PC-3 (cell line): ENCODE measurements around the gene BCL2L13.

Experiments used
- EZH2 ChIP-seq: fragments of 300-600 bp; sonication (generic); IDR thresholded peaks from one replicate; pipeline ENCODE4 v1.6.1; 2017; ENCODE audit warnings: antibody characterized with exemption, mild to moderate bottlenecking, low read length; ENCODE audit not compliant: unreplicated experiment
- TF ChIP-seq, protein P1 (sequence below): fragments of 300-600 bp; sonication (generic); conservative IDR thresholded peaks from 2 replicates; pipeline ENCODE4 v1.5.1; 2017; ENCODE audit warnings: antibody characterized with exemption, low read depth, mild to moderate bottlenecking, low read length

GRCh38 chr22:17773606-17774205, 135.1 kb downstream of the BCL2L13 start:
- TF ChIP-seq, protein P1, sequence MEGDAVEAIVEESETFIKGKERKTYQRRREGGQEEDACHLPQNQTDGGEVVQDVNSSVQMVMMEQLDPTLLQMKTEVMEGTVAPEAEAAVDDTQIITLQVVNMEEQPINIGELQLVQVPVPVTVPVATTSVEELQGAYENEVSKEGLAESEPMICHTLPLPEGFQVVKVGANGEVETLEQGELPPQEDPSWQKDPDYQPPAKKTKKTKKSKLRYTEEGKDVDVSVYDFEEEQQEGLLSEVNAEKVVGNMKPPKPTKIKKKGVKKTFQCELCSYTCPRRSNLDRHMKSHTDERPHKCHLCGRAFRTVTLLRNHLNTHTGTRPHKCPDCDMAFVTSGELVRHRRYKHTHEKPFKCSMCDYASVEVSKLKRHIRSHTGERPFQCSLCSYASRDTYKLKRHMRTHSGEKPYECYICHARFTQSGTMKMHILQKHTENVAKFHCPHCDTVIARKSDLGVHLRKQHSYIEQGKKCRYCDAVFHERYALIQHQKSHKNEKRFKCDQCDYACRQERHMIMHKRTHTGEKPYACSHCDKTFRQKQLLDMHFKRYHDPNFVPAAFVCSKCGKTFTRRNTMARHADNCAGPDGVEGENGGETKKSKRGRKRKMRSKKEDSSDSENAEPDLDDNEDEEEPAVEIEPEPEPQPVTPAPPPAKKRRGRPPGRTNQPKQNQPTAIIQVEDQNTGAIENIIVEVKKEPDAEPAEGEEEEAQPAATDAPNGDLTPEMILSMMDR: no peak
- no peak for TF ChIP-seq EZH2
